GM18517 (cell line): ENCODE measurements around the gene MED20.

Source experiments
- ATAC-seq: cut with Tn5 transposase; IDR thresholded peaks from one replicate; pipeline ENCODE4 v1.9.1; 2021; ENCODE audit warnings: mild to moderate bottlenecking, moderate library complexity; ENCODE audit not compliant: unreplicated experiment

MED20 gene

GRCh38 chr6:41859356-41859755, 61.6 kb downstream of the MED20 start:
- ATAC-seq, result no peak

GRCh38 chr6:41858703-41859102, 62.2 kb downstream of the MED20 start:
- no peak for ATAC-seq
